Skeletal muscle satellite cell (primary cell): Measurements from ENCODE around the gene TMEM59L. TPM values are rescaled to one million over a fixed set of nuclear protein-coding genes. Genes with fewer than 3 reads are reported as not detected.

Experiments used
- H3K27me3 ChIP-seq: 2 replicates; pipeline ENCODE4 v1.7.0; 2013; ENCODE audit warnings: low read length; ENCODE audit not compliant: control insufficient read depth, insufficient read depth
- H3K36me3 ChIP-seq: 2 replicates; pipeline ENCODE4 v1.7.0; 2013; ENCODE audit warnings: mild to moderate bottlenecking, control low read depth, low read length; ENCODE audit not compliant: insufficient read depth
- H3K4me1 ChIP-seq: 2 replicates; pipeline ENCODE4 v1.7.0; 2013; ENCODE audit warnings: low read length; ENCODE audit not compliant: control insufficient read depth, insufficient read depth
- H3K4me2 ChIP-seq: 2 replicates; pipeline ENCODE4 v1.7.0; 2013; ENCODE audit warnings: mild to moderate bottlenecking, low read length
- H3K4me3 ChIP-seq: 2 replicates; pipeline ENCODE4 v1.7.0; 2013; ENCODE audit warnings: low read length
- H3K9ac ChIP-seq: 2 replicates; pipeline ENCODE4 v1.7.0; 2013; ENCODE audit warnings: mild to moderate bottlenecking, low read depth, low read length, moderate library complexity
- H3K9me3 ChIP-seq: replicated peaks from 2 replicates; pipeline ENCODE4 v1.7.0; 2013; ENCODE audit warnings: mild to moderate bottlenecking, control low read depth, low read length
- small RNA-seq: library from RNA; depleted of rRNA; stranded (forward); fragments of <200 nt; gene quantifications from one replicate; pipeline ENCODE3, GENCODE V24; 2012

Gene TMEM59L

GRCh38 chr19:18668252-18668631 is 55.6 kb downstream of the TMEM59L start:
- no peak overlapping the region for H3K4me2 ChIP-seq
- peaks cover 21% of the 10 kb centered on the region for H3K36me3 ChIP-seq
- H3K9ac ChIP-seq: no peak overlapping the region
- no peak overlapping the region for H3K4me3 ChIP-seq
- H3K4me1 ChIP-seq: peaks cover 26% of the 10 kb centered on the region
- no peaks in the 10 kb centered on the region for H3K27me3 ChIP-seq
- H3K9me3 ChIP-seq: no peaks in the 10 kb centered on the region

- Histone ChIP-seq H3K9me3 (no peaks in the 10 kb centered on the region), H3K27me3 (no peaks in the 10 kb centered on the region), H3K9ac (no peak overlapping the region), H3K4me3 (no peak overlapping the region), H3K4me1 (peaks cover 23% of the 10 kb centered on the region), H3K4me2 (no peak overlapping the region), H3K36me3 (peaks cover 21% of the 10 kb centered on the region)
These were observed 56.3 kb downstream of the TMEM59L start for GRCh38 chr19:18668744-18669523.

- no peak overlapping the region for H3K9ac ChIP-seq
- H3K4me2 ChIP-seq: no peak overlapping the region
- peaks cover 21% of the 10 kb centered on the region for H3K36me3 ChIP-seq
- no peak overlapping the region for H3K4me3 ChIP-seq
- peaks cover 26% of the 10 kb centered on the region for H3K4me1 ChIP-seq
- H3K9me3 ChIP-seq: no peaks in the 10 kb centered on the region
- no peaks in the 10 kb centered on the region for H3K27me3 ChIP-seq
These were observed 56.8 kb downstream of the TMEM59L start for GRCh38 chr19:18669524-18669817.

GRCh38 chr19:18669883-18670282 is 57.2 kb downstream of the TMEM59L start:
- Histone ChIP-seq H3K9ac (no peak overlapping the region), H3K27me3 (no peaks in the 10 kb centered on the region), H3K4me1 (peaks cover 29% of the 10 kb centered on the region), H3K4me3 (no peak overlapping the region), H3K36me3 (peaks cover 21% of the 10 kb centered on the region), H3K9me3 (no peaks in the 10 kb centered on the region), H3K4me2 (no peak overlapping the region)

GRCh38 chr19:18670312-18670711 is 57.6 kb downstream of the TMEM59L start:
- Histone ChIP-seq H3K27me3 (no peaks in the 10 kb centered on the region), H3K9me3 (no peaks in the 10 kb centered on the region), H3K4me1 (peaks cover 29% of the 10 kb centered on the region), H3K36me3 (peaks cover 21% of the 10 kb centered on the region), H3K4me2 (no peak overlapping the region), H3K9ac (no peak overlapping the region), H3K4me3 (no peak overlapping the region)

Small RNA genes within 50 kb of the gene (small RNA-seq; reads per million reads assigned to genes)
- not detected for gene RN7SL155P
